HepG2 (cell line): ENCODE data around the gene STOM. TPM values are rescaled to one million over a fixed set of nuclear protein-coding genes. Genes with fewer than 3 reads are reported as not detected.

Source experiments
- GZF1 ChIP-seq: sonication (generic); formaldehyde crosslinking; IDR thresholded peaks from 2 replicates; pipeline ENCODE4 v1.5.1; 2020; ENCODE audit warnings: mild to moderate bottlenecking, missing genetic modification reagents
- HMGXB3 ChIP-seq: sonication (generic); formaldehyde crosslinking; IDR thresholded peaks from 2 replicates; pipeline ENCODE4 v1.4.0; 2020; ENCODE audit warnings: missing genetic modification reagents, borderline replicate concordance
- IRF9 ChIP-seq: sonication (generic); formaldehyde crosslinking; IDR thresholded peaks from 2 replicates; pipeline ENCODE4 v1.8.0; 2022; ENCODE audit warnings: missing genetic modification reagents, mild to moderate bottlenecking, borderline replicate concordance
- KDM1A ChIP-seq: IDR thresholded peaks from 2 replicates; pipeline ENCODE4 v1.6.1; 2016; ENCODE audit warnings: missing compliant biosample characterization
- NR1H2 ChIP-seq: sonication (generic); formaldehyde crosslinking; IDR thresholded peaks from 2 replicates; pipeline ENCODE4 v1.8.1; 2022; ENCODE audit warnings: low read depth, missing genetic modification reagents, borderline replicate concordance
- NR2F6 ChIP-seq, 2 experiments: IDR thresholded peaks; 2 replicates each; pipeline ENCODE4 v1.6.1; 2016; ENCODE audit warnings: antibody characterized with exemption in 1 of 2, mild to moderate bottlenecking in 1 of 2
- RBFOX2 ChIP-seq: fragments of 200-400 bp; formaldehyde crosslinking; IDR thresholded peaks from 2 replicates; pipeline ENCODE4 v1.6.1; 2017; ENCODE audit warnings: low read depth, mild to moderate bottlenecking, low read length
- RFX1 ChIP-seq: fragments of 450-650 bp; IDR thresholded peaks from 2 replicates; pipeline ENCODE4 v1.6.1; 2017
- XBP1 ChIP-seq: sonication (generic); formaldehyde crosslinking; IDR thresholded peaks from 2 replicates; pipeline ENCODE4 v1.5.0; 2020; ENCODE audit warnings: missing genetic modification reagents
- ZNF225 ChIP-seq: sonication (generic); formaldehyde crosslinking; IDR thresholded peaks from 2 replicates; pipeline ENCODE4 v1.4.0; 2020; ENCODE audit warnings: mild to moderate bottlenecking, missing genetic modification reagents
- ZNF317 ChIP-seq: sonication (generic); formaldehyde crosslinking; IDR thresholded peaks from 2 replicates; pipeline ENCODE4 v1.5.0; 2020; ENCODE audit warnings: mild to moderate bottlenecking, missing genetic modification reagents
- ZNF441 ChIP-seq: sonication (generic); formaldehyde crosslinking; IDR thresholded peaks from 2 replicates; pipeline ENCODE4 v1.7.0; 2021; ENCODE audit warnings: missing genetic modification reagents, borderline replicate concordance
- ZNF572 ChIP-seq: sonication (generic); formaldehyde crosslinking; IDR thresholded peaks from 2 replicates; pipeline ENCODE4 v1.5.1; 2020; ENCODE audit warnings: mild to moderate bottlenecking, missing genetic modification reagents
- ZNF724P ChIP-seq: sonication (generic); formaldehyde crosslinking; IDR thresholded peaks from 2 replicates; pipeline ENCODE4 v1.8.0; 2022; ENCODE audit warnings: missing genetic modification reagents, borderline replicate concordance
- ZSCAN29 ChIP-seq: sonication (generic); formaldehyde crosslinking; conservative IDR thresholded peaks from 2 replicates; pipeline ENCODE4 v1.4.0; 2020; ENCODE audit warnings: mild to moderate bottlenecking, missing genetic modification reagents
- polyA plus RNA-seq, 8 experiments: library from polyadenylated mRNA; depleted of rRNA in 3 of 8; stranded (reverse) in 7 of 8; unstranded in 1 of 8; fragments of >200 nt; fragmentation: Illumina TruSeq in 4 of 8; extraction: Trizol in 4 of 8; gene quantifications; 2 replicates each; pipeline versions ENCODE4 v1.2.1 to v1.2.3, GENCODE V29; 2011 to 2016; ENCODE audit warnings: low read depth in 4 of 8, missing spikeins in 1 of 8, mixed read lengths in 1 of 8; ENCODE audit not compliant: insufficient read depth in 1 of 8
- total RNA-seq, 5 experiments: library from RNA; depleted of rRNA; stranded (reverse); fragments of >200 nt; fragmentation: Illumina TruSeq; extraction: Trizol; gene quantifications; 2 replicates each; pipeline ENCODE4 v1.2.3, GENCODE V29; 2016; ENCODE audit warnings: low read depth in 1 of 5
- TF ChIP-seq, protein P1 (sequence below): sonication (generic); formaldehyde crosslinking; IDR thresholded peaks from 2 replicates; pipeline ENCODE4 v1.4.0; 2020; ENCODE audit warnings: missing genetic modification reagents
- TF ChIP-seq, protein P2 (sequence below): sonication (generic); formaldehyde crosslinking; IDR thresholded peaks from 2 replicates; pipeline ENCODE4 v1.4.0; 2020; ENCODE audit warnings: missing genetic modification reagents, mild to moderate bottlenecking, borderline replicate concordance

Gene STOM
- total and polyA plus RNA-seq, 2 of the 13 experiments (the other 11 are each of a cell fraction or from before 2014, with no cell fraction given), result 43.6 to 165 TPM

DNA sequence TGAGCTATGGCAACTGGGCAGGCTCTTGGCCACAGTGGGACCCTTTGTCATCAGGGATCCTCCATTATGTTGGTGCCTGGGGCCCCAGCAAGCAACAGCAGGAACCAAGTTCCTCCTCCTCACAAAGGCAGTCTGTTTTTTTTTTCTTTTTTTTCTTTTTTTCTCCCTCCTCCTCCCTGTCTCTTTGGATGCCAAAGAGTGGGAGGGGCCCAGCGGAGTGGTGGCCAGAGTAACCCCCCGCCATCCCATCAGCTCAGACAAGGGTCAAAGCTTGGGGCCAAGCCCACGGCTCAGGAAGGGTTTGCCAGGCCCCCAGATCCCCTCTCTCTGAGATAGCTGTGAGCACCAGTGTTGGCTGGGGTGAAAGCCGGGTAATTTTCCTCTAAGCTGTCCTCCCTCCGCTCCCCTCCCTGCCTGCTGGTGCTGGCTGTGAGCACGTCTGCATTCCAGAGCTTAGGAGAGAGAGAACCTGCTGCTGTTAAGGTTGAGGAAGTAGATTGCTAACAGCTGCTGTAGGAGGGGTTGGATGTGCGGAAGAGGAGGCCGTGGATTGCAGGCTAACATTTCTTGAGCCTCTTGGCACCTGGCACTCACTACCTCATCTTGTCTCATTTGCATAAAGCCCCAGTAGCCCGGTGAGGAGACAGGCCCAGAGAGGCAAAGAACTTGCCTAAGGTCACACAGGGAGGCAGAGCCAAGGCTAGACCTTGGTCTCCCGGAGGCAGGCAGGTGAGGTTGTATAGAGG lies 80.9 kb downstream of the STOM start (continued):
- TF ChIP-seq NR2F6 (IDR thresholded peaks at IDR 0.05), result peak; percentile 59; the same call in 1 of the 2 replicates
- peak; percentile 74 for TF ChIP-seq NR2F6 (CRISPR knock-in tag; IDR thresholded peaks at IDR 0.05)
- TF ChIP-seq XBP1 (CRISPR knock-in tag), result no peak
- TF ChIP-seq HMGXB3, result 0 out of 2 replicates have a peak, but pooled peaks have one; percentile 22
- TF ChIP-seq IRF9 (CRISPR knock-in tag), result peak; percentile 32; the same call in 1 of the 2 replicates
- TF ChIP-seq, protein P1, sequence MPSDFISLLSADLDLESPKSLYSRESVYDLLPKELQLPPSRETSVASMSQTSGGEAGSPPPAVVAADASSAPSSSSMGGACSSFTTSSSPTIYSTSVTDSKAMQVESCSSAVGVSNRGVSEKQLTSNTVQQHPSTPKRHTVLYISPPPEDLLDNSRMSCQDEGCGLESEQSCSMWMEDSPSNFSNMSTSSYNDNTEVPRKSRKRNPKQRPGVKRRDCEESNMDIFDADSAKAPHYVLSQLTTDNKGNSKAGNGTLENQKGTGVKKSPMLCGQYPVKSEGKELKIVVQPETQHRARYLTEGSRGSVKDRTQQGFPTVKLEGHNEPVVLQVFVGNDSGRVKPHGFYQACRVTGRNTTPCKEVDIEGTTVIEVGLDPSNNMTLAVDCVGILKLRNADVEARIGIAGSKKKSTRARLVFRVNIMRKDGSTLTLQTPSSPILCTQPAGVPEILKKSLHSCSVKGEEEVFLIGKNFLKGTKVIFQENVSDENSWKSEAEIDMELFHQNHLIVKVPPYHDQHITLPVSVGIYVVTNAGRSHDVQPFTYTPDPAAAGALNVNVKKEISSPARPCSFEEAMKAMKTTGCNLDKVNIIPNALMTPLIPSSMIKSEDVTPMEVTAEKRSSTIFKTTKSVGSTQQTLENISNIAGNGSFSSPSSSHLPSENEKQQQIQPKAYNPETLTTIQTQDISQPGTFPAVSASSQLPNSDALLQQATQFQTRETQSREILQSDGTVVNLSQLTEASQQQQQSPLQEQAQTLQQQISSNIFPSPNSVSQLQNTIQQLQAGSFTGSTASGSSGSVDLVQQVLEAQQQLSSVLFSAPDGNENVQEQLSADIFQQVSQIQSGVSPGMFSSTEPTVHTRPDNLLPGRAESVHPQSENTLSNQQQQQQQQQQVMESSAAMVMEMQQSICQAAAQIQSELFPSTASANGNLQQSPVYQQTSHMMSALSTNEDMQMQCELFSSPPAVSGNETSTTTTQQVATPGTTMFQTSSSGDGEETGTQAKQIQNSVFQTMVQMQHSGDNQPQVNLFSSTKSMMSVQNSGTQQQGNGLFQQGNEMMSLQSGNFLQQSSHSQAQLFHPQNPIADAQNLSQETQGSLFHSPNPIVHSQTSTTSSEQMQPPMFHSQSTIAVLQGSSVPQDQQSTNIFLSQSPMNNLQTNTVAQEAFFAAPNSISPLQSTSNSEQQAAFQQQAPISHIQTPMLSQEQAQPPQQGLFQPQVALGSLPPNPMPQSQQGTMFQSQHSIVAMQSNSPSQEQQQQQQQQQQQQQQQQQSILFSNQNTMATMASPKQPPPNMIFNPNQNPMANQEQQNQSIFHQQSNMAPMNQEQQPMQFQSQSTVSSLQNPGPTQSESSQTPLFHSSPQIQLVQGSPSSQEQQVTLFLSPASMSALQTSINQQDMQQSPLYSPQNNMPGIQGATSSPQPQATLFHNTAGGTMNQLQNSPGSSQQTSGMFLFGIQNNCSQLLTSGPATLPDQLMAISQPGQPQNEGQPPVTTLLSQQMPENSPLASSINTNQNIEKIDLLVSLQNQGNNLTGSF (CRISPR knock-in tag), result no peak
- no peak; the same call in none of the 2 replicates for TF ChIP-seq ZSCAN29 (CRISPR knock-in tag)
- TF ChIP-seq ZNF724P (CRISPR knock-in tag), result no peak
- TF ChIP-seq RBFOX2, result no peak; the same call in 1 of the 2 replicates
- TF ChIP-seq, protein P2, sequence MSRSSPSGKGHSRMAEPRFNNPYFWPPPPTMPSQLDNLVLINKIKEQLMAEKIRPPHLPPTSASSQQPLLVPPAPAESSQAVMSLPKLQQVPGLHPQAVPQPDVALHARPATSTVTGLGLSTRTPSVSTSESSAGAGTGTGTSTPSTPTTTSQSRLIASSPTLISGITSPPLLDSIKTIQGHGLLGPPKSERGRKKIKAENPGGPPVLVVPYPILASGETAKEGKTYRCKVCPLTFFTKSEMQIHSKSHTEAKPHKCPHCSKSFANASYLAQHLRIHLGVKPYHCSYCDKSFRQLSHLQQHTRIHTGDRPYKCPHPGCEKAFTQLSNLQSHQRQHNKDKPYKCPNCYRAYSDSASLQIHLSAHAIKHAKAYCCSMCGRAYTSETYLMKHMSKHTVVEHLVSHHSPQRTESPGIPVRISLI (CRISPR knock-in tag), result peak; percentile 93
- TF ChIP-seq NR1H2 (CRISPR knock-in tag), result no peak
- TF ChIP-seq ZNF441, result no peak
- TF ChIP-seq ZNF317 (CRISPR knock-in tag), result no peak; the same call in 1 of the 2 replicates
- TF ChIP-seq KDM1A (CRISPR knock-in tag), result peak; percentile 93
- no peak for TF ChIP-seq ZNF225 (CRISPR knock-in tag)
- no peak for TF ChIP-seq GZF1 (CRISPR knock-in tag)
- no peak for TF ChIP-seq ZNF572 (CRISPR knock-in tag)
- TF ChIP-seq RFX1, result no peak
